ENCODE data around the gene SNIP1. TPM values are rescaled to one million over a fixed set of nuclear protein-coding genes. Genes with fewer than 3 reads are reported as not detected.
"Not testable (repeated sequence)": the region's sequence is repeated elsewhere in the genome, so short reads cannot be mapped to it uniquely, and the experiment has no call there.

The SNIP1 gene
- total RNA-seq, 1 donor from 2014 or later: 6.8 TPM

DNA sequence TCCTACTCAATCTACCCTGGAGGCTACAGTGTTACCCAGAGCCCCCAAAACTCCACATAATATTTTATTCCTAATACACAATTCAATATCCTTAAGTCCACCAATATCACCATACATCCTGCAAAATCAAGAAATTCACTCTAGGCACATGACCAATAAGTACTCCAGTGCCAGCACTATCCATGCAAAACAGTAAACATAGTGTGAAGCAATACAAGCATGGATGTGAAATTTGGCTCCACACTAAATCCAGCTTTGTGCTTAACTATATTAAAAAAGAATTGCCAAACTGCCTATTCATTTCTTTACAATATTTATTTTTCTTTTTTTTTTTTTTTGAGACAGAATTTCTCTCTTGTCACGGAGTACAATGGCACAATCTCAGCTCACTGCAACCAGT lies 36.5 kb downstream of the SNIP1 start:
- DNase-seq (ENCODE audit: low read depth): no peak
- H3K4me3 ChIP-seq (ENCODE audit: low read depth, low read length): no peak overlapping the region
- TF ChIP-seq, protein P1, sequence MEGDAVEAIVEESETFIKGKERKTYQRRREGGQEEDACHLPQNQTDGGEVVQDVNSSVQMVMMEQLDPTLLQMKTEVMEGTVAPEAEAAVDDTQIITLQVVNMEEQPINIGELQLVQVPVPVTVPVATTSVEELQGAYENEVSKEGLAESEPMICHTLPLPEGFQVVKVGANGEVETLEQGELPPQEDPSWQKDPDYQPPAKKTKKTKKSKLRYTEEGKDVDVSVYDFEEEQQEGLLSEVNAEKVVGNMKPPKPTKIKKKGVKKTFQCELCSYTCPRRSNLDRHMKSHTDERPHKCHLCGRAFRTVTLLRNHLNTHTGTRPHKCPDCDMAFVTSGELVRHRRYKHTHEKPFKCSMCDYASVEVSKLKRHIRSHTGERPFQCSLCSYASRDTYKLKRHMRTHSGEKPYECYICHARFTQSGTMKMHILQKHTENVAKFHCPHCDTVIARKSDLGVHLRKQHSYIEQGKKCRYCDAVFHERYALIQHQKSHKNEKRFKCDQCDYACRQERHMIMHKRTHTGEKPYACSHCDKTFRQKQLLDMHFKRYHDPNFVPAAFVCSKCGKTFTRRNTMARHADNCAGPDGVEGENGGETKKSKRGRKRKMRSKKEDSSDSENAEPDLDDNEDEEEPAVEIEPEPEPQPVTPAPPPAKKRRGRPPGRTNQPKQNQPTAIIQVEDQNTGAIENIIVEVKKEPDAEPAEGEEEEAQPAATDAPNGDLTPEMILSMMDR (conservative IDR thresholded peaks at IDR 0.05; ENCODE audit: low read depth, low read length): no peak

DNA sequence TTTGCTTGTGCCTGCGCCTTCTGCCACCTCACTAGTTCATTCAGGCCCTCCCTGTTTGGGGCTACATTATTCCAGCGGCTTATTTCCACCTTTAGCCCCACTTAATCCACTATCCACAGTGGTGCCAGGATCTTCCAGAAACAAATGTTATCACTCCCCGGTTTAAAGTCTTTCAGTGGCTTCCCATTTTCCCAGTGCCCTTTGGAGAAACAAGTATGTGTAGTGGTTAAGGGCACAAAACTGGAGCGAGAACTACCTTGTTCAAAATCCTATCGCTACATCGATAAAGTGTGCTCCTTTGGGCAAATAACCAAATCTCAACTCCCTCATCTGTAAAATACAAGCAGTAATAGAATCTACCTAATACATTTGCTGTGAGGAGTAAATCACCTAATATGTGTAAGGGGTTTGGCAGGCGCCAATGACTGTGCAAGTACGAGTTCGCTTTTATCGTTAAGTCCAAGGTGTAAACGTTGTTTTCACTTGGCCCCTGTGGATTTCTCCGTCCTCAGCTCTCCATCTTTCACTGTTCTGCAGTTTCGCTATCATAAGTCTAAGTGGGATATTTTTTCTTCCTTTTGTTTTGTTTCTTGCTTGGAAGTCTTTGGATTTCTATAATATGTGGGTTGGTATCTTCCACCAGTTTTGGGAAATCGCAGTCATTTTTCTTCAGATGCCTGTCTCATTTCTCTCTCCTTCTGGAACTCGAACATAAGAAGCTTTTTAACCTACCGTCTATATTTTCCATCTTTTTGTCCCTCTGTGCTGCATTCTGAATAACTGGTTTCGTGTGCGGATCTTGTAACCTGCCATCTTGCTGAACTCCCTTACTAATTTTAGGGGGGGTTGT lies 38.7 kb downstream of the SNIP1 start:
- TF ChIP-seq, protein P1 (conservative IDR thresholded peaks at IDR 0.05; ENCODE audit: low read depth, low read length): no peak
- no peak for DNase-seq (ENCODE audit: low read depth)
- peak overlapping the region; percentile 87 for H3K4me3 ChIP-seq (ENCODE audit: low read depth, low read length)

DNA sequence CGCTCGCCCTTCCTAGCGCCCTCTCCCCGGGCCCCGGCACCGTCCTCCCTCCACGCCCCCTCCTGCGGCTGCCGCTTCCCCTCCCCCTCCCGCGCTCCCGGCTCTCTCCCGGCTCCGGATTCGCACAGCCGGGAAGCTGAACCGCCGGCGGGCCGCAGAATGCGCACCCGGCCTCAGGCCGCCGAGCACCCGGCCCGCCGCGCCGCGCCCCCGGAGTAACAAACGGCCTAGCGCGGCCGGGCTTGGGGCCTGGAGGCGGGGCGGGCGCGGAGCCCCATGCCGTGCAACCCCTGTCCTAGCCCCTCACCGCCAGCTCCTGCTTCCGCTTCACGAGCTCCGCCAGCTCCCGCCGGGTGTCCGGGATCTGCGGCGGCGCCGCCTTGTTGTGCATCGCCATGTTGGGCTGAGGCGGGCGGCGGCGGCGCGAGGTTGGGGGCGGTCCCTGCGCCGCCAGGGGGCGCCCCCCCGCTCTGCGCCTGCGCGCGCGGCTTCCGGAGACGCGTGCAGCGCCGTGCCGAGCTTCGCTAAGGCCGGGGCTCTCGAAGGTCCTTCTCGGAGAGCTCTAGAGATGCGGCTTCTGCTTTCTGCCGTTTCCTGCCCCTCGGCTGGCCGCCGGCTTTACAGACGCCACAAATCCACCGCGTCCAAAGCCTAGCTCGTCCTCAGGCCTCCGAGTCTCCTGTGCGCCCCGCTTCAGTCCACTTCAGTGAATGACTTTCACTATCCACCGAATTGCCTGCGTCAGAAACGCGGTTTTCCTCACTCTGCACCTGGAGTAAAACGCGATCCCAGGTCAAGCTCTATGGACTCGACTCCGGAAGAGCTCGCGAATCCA lies 39.5 kb downstream of the SNIP1 start, which contains the start of gene MEAF6:
MEAF6 (minus strand) TSS at position 417 of the 835 bp plus-strand sequence; CDS start at position 397, 20 bp downstream.
- H3K4me3 ChIP-seq (ENCODE audit: low read depth, low read length): peak within 1 kb of the TSS; percentile 87
- TF ChIP-seq, protein P1 (conservative IDR thresholded peaks at IDR 0.05; ENCODE audit: low read depth, low read length): peak; percentile 44
- no peak for DNase-seq (ENCODE audit: low read depth)

DNA sequence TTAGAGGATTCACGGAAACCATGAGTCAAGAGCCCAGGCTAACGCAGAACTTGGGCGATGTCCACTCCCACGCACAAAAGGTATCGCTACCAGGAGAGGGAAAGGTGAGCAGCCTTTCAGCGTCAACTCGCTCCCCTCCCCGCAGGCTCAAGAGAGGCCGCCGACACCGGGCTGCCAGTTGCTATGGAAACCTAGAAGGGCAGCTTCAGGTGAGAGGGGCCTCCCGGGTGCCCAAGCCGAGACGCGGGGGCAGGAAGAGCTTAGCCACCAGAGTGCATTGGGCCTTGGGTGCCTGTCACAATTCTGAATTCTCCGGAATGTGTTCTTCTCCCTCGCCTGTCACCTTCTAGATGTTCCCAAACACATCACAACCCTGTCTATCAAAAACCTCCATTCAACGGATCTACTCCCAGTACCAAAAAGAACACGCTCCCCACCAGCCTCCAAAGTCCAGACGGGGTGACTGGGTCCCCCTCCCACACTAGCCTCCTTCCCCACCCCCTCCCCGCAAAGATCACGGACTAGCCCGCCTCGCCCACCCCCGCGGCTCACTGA lies 40.2 kb downstream of the SNIP1 start:
- TF ChIP-seq, protein P1 (conservative IDR thresholded peaks at IDR 0.05; ENCODE audit: low read depth, low read length): no peak
- DNase-seq (ENCODE audit: low read depth): no peak
- H3K4me3 ChIP-seq (ENCODE audit: low read depth, low read length): peak overlapping the region; percentile 87

DNA sequence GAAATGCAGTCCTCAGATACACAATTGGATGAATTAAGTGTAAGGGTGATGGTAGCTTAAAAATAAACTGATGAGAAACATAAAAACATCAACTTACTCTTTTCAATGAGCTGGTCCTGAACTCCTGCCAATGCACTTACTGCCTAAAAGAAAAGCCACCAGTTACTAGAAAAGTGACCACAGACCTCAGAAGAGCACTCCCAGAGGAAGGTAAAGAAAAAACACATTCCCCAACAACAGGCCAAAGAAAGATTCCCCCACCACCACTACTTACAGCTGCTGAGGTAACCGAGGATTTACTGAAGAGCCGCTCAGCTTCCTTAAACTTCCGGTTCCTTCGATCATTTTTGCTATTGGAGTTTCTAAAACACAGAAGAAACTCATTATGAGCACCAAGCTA lies 44.9 kb downstream of the SNIP1 start:
- DNase-seq (ENCODE audit: low read depth): no peak
- TF ChIP-seq, protein P1 (conservative IDR thresholded peaks at IDR 0.05; ENCODE audit: low read depth, low read length): peak; percentile 34
- H3K4me3 ChIP-seq (ENCODE audit: low read depth, low read length): no peak overlapping the region

DNA sequence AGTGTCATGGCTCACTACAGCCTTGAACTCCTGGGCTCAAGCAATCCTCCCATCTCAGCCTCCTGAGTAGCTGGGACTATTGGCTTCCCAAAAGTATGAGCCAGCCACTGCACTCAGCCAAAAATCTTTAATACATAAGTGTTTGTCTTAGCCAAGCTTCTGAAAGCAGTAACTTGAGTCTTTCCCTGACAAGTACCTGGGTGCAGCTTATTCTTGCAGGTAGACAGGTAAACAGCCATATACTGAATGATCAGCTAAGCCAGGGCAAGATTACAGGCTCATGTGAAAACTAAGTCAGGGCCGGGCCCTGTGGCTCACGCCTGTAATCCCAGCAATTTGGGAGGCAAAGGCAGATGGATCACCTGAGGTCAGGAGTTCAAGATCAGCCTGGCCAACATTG lies 47.4 kb downstream of the SNIP1 start:
- no peak overlapping the region for H3K4me3 ChIP-seq (ENCODE audit: low read depth, low read length)
- no peak for DNase-seq (ENCODE audit: low read depth)
- TF ChIP-seq, protein P1 (conservative IDR thresholded peaks at IDR 0.05; ENCODE audit: low read depth, low read length): no peak

DNA sequence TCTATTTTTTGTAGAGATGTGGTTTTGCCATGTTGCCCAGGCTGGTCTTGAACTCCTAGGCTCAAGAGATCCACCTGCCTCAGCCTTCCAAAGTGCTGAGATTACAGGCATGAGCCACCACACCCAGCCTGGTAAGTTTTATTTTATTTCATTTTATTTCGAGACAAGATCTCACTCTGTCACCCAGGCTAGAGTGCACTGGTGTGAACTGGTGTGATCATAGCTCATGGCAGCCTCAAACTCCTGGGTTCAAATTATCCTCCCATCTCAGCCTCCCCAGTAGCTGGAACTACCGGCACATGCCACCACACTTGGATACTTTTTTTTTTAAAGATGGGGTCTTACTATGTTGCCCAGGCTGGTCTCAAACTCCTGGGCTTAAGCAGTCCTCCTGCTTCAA lies 51.3 kb downstream of the SNIP1 start:
- not testable (repeated sequence) for DNase-seq (ENCODE audit: low read depth); H3K4me3 ChIP-seq (ENCODE audit: low read depth, low read length)

All from epithelial cell of proximal tubule (primary cell).